Neural cell (in vitro differentiated cells): ENCODE measurements around the gene KMT2E.

Experiments
- CTCF ChIP-seq: fragments of 450-650 bp; IDR thresholded peaks from 2 replicates; pipeline ENCODE4 v1.5.1; 2014; ENCODE audit warnings: antibody characterized with exemption, mild to moderate bottlenecking, moderate library complexity; ENCODE audit not compliant: poor library complexity, severe bottlenecking
- EP300 ChIP-seq: fragments of 450-650 bp; conservative IDR thresholded peaks from 2 replicates; pipeline ENCODE4 v1.6.1; 2014; ENCODE audit warnings: antibody characterized with exemption, mild to moderate bottlenecking, moderate library complexity; ENCODE audit not compliant: poor library complexity, severe bottlenecking
- EZH2 ChIP-seq: fragments of 200-600, 300-800 bp; shearing (Covaris generic), sonication (generic); IDR thresholded peaks from 2 replicates; pipeline ENCODE4 v1.6.1; 2014; ENCODE audit warnings: antibody characterized with exemption, low read length, borderline replicate concordance, mild to moderate bottlenecking; ENCODE audit not compliant: insufficient read depth, poor library complexity, severe bottlenecking
- POLR2AphosphoS5 ChIP-seq: IDR thresholded peaks from 2 replicates; pipeline ENCODE4 v1.6.1; 2012
- REST ChIP-seq: IDR thresholded peaks from 2 replicates; pipeline ENCODE4 v1.6.1; 2012; ENCODE audit warnings: borderline replicate concordance
- SMC3 ChIP-seq: fragments of 450-650 bp; conservative IDR thresholded peaks from 2 replicates; pipeline ENCODE4 v1.6.1; 2014; ENCODE audit warnings: antibody characterized with exemption, mild to moderate bottlenecking, moderate library complexity; ENCODE audit not compliant: poor library complexity

GRCh38 chr7:105087981-105088380 is 74.0 kb downstream of the KMT2E start:
- TF ChIP-seq EP300 (no peak), CTCF (no peak), POLR2AphosphoS5 (no peak), SMC3 (no peak), EZH2 (no peak), REST (no peak)
